NT2/D1 (cell line): ENCODE measurements around the gene SOX6.
"Not testable (repeated sequence)": the region's sequence is repeated elsewhere in the genome, so short reads cannot be mapped to it uniquely, and the experiment has no call there.

Experiments
- DNase-seq: peaks from one replicate; pipeline ENCODE4 v3.0.0-alpha.2; 2011; ENCODE audit warnings: low read depth, low spot score
- H3K27me3 ChIP-seq: 2 replicates; pipeline ENCODE4 v1.6.0; 2011; ENCODE audit warnings: mild to moderate bottlenecking; ENCODE audit not compliant: insufficient read length, insufficient read depth
- H3K36me3 ChIP-seq: 2 replicates; pipeline ENCODE4 v1.6.1; 2011; ENCODE audit warnings: mild to moderate bottlenecking, low read length, mixed read lengths; ENCODE audit not compliant: insufficient read depth, insufficient read length
- H3K4me1 ChIP-seq: 2 replicates; pipeline ENCODE4 v1.5.1; 2011; ENCODE audit not compliant: insufficient read depth, insufficient read length
- H3K4me3 ChIP-seq: 2 replicates; pipeline ENCODE4 v1.5.1; 2011; ENCODE audit warnings: low read depth; ENCODE audit not compliant: insufficient read length
- H3K9ac ChIP-seq: 2 replicates; pipeline ENCODE4 v1.6.0; 2011; ENCODE audit warnings: low read depth; ENCODE audit not compliant: insufficient read length
- H3K9me3 ChIP-seq: 2 replicates; pipeline ENCODE4 v1.5.1; 2011; ENCODE audit warnings: mild to moderate bottlenecking, low read length; ENCODE audit not compliant: insufficient read depth
- SUZ12 ChIP-seq: IDR thresholded peaks from 2 replicates; pipeline ENCODE4 v1.6.1; 2011; ENCODE audit not compliant: insufficient read length, insufficient read depth; ENCODE audit errors: extremely low read depth
- YY1 ChIP-seq: IDR thresholded peaks from 2 replicates; pipeline ENCODE4 v1.6.1; 2011; ENCODE audit not compliant: insufficient read length, insufficient read depth
- ZNF274 ChIP-seq: IDR thresholded peaks from 2 replicates; pipeline ENCODE4 v1.6.1; 2011; ENCODE audit warnings: mild to moderate bottlenecking, low read depth, low read length

Gene SOX6

DNA sequence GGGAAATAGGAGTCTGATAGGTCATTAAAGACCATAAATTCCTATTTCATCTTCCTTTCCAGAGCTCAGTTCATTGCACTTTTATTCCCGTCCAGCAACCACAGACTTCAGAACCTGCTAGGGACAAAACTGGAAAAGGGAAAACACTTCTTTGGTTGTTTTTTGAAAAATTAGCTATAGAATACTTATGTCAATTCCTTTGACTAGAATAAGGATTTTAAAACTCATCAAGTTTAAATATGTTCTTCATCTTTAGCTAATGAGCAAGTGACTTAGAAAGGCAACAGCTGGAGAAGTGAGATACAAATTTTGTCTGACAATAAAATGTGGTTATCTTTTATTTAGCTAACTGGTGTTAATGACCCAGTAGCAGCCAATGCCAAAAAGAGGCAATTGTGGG lies 206.9 kb downstream of the SOX6 start:
- Histone ChIP-seq H3K9me3 (no peaks in the 10 kb centered on the region), H3K4me1 (no peaks in the 10 kb centered on the region), H3K4me3 (no peak overlapping the region), H3K36me3 (no peaks in the 10 kb centered on the region), H3K9ac (no peak overlapping the region), H3K27me3 (no peaks in the 10 kb centered on the region)
- no peak for DNase-seq
- no peak for TF ChIP-seq YY1

DNA sequence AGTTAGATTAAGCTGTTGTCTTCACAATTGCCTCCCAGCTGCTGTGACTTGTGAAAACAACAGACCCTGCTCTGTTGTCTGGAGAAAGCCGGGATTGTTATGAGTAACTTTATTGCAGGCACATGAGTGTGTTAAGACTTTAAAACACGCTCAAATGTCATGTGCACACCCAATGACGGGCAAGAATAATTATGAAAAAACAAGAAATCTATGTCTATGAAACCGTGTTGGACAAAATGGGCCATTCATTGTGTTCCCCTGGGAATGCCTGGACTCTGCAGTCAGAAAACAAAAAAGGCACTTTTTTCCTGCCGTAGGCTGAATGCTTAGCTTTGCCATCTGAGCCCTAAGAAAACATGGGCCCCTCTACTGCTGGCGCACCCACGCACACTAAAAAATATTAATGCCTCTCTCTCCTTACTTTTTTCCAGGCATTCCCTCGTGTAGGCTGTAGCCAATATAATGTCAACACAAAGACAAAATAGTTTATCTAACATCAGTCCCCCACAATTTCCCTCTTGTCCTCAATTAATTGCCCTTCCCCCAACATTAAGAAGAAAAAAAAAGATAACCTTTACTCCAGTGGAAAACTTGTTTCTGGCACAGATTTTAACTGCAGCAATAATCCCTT lies 207.9 kb downstream of the SOX6 start:
- Histone ChIP-seq H3K27me3 (no peaks in the 10 kb centered on the region), H3K36me3 (no peaks in the 10 kb centered on the region), H3K9ac (no peak overlapping the region), H3K4me1 (no peaks in the 10 kb centered on the region), H3K4me3 (no peak overlapping the region), H3K9me3 (no peaks in the 10 kb centered on the region)
- no peak for DNase-seq
- no peak for TF ChIP-seq SUZ12
- TF ChIP-seq ZNF274, result no peak
- no peak for TF ChIP-seq YY1

DNA sequence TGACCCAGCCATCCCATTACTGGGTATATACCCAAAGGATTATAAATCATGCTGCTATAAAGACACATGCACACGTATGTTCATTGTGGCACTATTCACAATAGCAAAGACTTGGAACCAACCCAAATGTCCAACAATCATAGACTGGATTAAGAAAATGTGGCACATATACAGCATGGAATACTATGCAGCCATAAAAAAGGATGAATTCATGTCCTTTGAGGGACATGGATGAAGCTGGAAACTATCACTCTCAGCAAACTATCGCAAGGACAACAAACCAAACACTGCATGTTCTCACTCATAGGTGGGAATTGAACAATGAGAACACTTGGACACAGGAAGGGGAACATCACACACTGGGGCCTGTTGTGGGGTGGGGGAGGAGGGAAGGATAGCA lies 209.4 kb downstream of the SOX6 start:
- not testable (repeated sequence) for H3K4me1 ChIP-seq, H3K27me3 ChIP-seq, H3K9ac ChIP-seq, H3K4me3 ChIP-seq, DNase-seq, H3K36me3 ChIP-seq, H3K9me3 ChIP-seq

DNA sequence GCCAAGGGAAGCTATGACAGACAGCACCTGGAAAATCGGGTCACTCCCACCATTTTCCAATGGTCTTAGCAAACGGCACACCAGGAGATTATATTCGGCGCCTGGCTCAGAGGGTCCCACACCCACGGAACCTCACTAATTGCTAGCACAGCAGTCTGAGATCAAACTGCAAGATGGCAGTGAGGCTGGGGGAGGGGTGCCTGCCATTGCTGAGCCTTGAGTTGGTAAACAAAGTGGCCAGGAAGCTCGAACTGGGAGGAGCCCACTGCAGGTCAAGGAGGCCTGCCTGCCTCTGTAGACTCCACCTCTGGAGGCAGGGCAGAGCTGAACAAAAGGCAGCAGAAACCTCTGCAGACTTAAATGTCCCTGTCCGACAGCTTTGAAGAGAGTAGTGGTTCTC lies 214.7 kb downstream of the SOX6 start:
- H3K36me3 ChIP-seq, H3K4me3 ChIP-seq, H3K4me1 ChIP-seq, H3K9me3 ChIP-seq, H3K9ac ChIP-seq, H3K27me3 ChIP-seq, DNase-seq: not testable (repeated sequence)

DNA sequence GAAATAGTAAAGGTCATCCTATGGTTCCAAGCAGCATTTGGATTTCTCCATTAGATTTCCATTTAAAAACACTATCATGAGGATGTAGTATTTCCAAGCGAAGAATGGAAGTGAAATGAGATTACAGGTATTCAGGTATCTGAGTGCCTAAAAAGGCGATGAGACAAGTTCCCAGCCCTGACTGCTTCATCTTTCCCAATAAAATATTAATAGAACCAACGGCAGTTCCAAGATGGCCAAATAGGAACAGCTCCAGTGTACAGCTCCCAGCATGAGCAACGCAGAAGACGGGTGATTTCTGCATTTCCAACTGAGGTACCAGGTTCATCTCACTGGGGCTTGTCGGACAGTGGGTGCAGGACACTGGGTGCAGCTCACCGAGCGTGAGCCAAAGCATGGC lies 215.2 kb downstream of the SOX6 start:
- not testable (repeated sequence) for H3K9ac ChIP-seq, DNase-seq, H3K4me1 ChIP-seq, H3K36me3 ChIP-seq, H3K4me3 ChIP-seq, H3K27me3 ChIP-seq, H3K9me3 ChIP-seq

GRCh38 chr11:16136792-16137390 lies 219.5 kb downstream of the SOX6 start:
- H3K4me3 ChIP-seq, result no peak overlapping the region
- H3K4me1 ChIP-seq, result no peaks in the 10 kb centered on the region
- DNase-seq, result no peak
- TF ChIP-seq ZNF274 (no peak), SUZ12 (no peak), YY1 (no peak)
- no peaks in the 10 kb centered on the region for H3K36me3 ChIP-seq
- 0 out of 2 replicates have a peak, but pooled peaks cover 6% of the 10 kb centered on the region for H3K9me3 ChIP-seq
- no peaks in the 10 kb centered on the region for H3K27me3 ChIP-seq
- no peak overlapping the region for H3K9ac ChIP-seq

GRCh38 chr11:16133867-16134266 lies 222.5 kb downstream of the SOX6 start:
- no peak overlapping the region for H3K4me3 ChIP-seq
- no peaks in the 10 kb centered on the region for H3K4me1 ChIP-seq
- TF ChIP-seq ZNF274 (no peak), YY1 (no peak), SUZ12 (no peak)
- no peaks in the 10 kb centered on the region for H3K36me3 ChIP-seq
- H3K9ac ChIP-seq, result no peak overlapping the region
- H3K9me3 ChIP-seq, result no peaks in the 10 kb centered on the region
- no peaks in the 10 kb centered on the region for H3K27me3 ChIP-seq
- DNase-seq, result no peak

- no peak for DNase-seq
- no peak overlapping the region for H3K9ac ChIP-seq
- H3K27me3 ChIP-seq, result no peaks in the 10 kb centered on the region
- no peaks in the 10 kb centered on the region for H3K36me3 ChIP-seq
- TF ChIP-seq SUZ12, result no peak
- no peak for TF ChIP-seq ZNF274
- no peak for TF ChIP-seq YY1
- H3K9me3 ChIP-seq, result no peaks in the 10 kb centered on the region
- no peak overlapping the region for H3K4me3 ChIP-seq
- H3K4me1 ChIP-seq, result no peaks in the 10 kb centered on the region
Measured at GRCh38 chr11:16127732-16128131, 228.6 kb downstream of the SOX6 start.
